ENCODE data around the gene MRPL36.
A peak's percentile ranks its signal among the peaks of the same experiment; 100 is the strongest.
"Not testable (repeated sequence)": the region's sequence is repeated elsewhere in the genome, so short reads cannot be mapped to it uniquely, and the experiment has no call there.

The MRPL36 gene

DNA sequence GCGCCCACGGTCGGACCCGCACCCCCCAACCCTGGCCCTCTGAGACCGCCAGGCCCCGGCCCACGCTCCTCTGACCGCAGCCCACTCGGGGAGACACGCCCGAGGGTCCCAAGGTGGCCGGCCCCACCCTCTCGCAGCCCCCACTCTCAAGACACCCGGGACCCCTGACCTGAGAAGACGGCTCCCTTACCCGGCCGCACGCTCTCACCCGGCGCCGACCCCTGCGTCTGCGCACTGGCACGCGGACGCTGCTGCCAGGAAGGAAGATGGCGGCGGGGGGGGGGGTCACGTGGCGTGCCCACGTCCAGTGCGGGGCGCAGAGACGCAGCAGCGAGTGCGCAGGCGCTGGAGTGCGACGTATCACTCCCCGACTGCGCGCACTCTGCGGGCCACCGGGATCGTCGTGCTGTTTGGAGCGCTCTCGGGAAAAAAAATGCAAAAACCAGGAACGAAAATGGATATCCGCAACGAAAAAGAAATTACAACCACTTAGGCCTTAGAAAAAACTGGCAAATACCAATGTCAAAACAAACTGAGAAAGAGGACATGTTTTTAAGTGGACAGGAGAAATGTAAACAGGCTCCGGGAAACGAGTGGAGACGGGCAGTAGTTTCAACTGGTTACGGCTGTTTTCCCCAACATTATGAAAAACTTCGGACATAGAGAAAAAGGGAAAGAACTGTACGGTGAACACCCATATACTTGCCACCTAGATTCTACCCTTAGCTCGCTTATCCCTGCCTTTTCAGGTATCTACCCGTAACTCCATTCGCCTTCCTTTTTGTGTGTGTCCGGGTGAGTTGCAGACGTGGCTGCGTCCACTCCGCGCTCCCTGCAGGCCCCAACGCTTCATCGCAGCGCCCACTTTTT lies at the start of gene MRPL36:
MRPL36 (minus strand) TSS at position 236 of the 870 bp plus-strand sequence. CDS start 902 bp downstream, outside the sequence.
- peak; percentile 84 for DNase-seq

DNA sequence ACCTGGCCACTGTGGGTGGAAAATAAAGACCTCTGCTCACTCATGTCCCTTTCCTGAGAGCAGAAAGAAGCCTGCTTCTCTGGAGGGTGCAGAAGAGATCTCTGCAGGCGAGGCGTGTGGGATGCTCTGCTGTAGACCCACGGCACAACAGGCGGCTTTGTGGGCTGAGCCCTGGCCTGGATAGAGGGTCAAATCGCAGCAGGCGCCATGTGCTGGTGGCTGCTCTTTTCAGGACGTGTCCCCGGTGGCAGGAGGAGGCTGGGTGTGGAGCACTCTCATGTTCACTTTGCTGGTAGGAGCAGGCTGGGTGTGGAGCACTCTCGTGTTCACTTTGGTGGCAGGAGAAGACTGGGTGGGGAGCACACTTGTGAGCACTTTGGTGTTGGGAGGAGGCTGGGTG lies 48.0 kb upstream of the MRPL36 start:
- DNase-seq: no peak

DNA sequence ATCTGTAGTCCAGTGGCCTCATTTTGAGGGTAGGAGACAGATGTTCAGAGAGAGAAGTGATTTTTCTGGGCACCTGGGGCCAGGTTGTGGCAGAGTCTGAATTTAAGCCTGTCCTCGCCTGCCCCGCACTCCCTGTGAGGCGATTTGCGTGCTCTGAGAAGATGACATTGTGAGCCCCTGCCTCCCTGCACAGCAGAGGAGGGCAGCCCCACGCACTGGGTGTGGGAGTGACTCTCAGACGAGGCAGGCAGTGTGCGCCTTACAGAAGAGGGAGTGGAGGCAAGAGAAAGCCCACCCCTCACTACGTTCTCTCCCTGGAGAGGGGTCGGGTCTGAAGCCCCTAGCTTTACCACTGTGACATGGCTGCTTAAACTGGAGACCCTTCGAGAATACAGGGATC lies 47.4 kb upstream of the MRPL36 start:
- no peak for DNase-seq

DNA sequence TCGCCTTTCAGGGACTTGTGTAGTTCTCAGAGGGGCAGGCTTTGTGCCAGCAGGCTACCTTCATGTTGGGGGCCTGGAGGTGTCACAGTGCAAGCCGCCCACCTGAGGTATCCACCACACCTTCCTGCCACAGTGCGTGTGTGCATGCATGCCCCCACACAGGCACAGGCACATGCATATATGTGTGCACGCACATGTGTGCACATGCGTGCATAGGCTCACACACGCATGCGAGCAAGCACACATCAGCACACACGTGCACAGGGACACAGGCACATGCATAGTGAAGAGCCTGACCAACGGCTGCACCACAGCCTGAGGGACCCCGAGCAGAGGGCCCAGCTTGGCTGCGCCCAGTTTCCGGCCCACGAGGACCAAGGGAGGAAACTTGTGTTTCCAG lies 46.9 kb upstream of the MRPL36 start:
- no peak for DNase-seq

DNA sequence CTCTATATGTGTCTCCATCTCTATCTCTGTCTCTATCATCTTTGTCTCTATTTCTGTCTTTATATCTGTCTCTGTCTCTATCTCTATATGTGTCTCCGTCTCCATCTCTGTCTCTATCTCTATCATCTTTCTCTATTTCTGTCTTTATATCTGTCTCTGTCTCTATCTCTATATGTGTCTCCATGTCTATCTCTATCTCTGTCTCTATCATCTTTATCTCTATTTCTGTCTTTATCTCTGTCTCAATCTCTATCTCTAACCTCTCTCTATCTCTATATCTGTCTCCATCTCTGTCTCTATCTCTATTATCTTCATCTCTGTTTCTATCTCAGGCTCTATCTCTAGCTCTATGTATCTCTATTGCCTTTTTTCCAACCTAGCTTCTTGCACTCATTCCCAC lies 46.1 kb upstream of the MRPL36 start:
- no peak for DNase-seq

DNA sequence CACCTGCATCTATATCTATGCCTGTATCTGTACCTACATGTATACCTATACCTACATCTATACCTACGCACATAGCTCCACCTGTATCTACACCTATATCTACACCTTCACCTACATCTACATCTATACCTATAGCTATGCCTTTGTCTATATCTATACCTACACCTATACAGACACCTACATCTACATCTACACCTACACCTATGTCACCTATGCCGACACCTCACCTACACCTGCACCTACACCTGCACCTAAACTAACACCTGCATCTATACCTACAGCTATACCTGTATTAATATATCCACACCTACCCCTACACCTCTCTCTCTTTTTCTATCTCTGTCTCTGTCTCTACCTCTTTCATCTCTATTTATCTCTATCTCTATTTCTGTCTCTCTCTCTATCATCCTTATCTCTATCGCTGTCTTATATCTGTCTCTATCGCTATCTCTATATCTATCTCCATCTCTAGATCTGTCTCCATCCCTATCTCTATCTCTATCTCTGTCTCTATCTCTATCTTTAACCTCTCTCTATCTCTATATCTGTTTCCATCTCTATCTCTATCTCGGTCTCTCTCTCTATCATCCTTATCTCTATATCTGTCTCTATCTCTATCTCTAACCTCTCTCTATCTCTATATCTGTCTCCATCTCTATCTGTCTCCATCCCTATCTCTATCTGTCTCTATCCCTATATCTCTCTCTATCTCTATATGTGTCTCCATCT lies 45.2 kb upstream of the MRPL36 start:
- DNase-seq: no peak

DNA sequence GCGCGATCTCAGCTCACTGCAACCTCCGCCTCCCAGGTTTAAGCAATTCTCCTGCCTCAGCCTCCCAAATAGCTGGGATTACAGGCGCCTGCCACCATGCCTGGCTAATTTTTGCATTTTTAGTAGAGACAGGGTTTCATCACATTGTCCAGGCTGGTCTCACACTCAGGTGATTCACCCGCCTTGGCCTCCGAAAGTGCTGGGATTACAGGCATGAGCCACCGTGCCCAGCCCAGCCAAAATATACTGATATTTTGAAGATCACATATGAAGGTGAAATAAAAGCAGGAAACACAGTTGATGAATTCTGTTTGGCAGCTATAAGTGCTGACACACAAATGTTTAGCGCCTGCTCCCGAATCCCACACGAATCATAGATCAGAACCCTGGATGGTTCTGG lies 44.1 kb upstream of the MRPL36 start:
- DNase-seq: not testable (repeated sequence)

DNA sequence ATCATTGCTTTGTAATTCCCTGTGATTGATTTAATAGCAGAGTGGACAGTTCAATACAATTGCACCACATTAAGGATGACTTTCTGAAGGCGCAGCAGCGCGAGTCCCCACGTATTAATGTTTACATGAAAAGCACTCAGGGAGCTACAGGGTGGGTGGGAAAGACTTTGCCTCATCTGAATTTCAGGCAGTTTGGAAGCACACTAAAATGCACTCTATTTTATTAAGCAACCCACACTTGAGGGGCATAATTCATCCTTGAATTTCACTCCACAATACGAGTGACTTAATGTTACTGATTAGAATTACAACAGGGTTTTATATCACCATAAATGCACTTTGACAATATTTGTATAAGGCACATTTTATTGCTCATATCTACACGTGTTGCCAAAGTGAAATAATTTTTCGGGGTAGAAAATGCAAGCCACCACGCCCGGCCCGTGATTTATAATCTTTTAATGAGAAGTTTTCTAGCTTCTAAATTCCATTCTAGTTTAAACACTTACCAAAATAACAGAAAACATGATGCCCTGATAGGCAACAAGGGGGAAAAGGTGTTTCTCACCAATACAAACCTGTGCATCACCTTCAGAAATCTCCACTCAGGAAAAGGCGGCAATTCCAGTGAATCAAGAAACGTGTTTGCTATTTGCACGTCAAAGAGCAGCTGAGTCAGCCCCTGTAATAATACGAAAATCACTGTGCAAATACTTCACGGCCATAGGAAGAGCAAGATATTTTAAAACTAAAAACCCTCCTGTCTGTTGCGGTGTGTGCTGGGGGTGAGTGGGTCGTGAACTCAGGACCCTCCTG lies 42.6 kb upstream of the MRPL36 start:
- no peak for DNase-seq

DNA sequence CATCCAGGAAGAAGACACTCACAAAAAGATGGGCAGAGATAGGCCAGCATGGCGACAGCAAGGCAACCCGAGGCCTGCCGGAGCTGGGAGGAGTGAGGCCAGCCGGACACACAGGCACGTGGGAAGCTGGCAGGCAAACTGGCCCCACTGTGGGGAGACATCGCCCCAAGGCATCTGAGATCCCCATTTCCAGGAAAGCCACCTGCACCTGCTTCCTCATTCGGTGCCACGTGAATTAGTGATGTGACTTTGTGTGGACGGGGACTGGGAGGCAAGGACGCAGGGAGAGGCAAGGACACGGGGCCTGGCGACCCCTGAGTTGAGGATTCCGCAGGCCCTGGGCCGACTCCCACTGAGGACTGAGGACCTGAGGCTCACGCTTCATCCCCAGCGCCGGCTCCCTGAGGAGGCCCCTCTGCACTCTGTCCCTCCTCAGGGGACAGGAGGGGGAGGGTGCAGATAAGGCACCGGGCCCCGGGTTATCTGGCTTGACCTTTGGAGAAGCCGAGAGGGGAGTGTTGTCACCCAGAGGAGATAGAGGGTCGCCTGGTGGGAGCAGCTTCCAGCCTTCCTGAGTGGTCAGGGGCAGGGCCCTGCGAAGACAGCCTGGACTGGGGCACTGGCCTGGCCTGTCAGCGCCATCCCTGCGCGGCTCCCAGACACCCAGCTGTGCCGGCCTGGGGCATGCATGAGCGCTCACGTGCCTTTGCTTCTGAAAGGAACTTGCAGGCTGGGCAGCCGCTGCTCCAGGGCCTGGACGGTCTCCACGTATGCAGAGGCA lies 41.3 kb upstream of the MRPL36 start:
- DNase-seq: no peak

DNA sequence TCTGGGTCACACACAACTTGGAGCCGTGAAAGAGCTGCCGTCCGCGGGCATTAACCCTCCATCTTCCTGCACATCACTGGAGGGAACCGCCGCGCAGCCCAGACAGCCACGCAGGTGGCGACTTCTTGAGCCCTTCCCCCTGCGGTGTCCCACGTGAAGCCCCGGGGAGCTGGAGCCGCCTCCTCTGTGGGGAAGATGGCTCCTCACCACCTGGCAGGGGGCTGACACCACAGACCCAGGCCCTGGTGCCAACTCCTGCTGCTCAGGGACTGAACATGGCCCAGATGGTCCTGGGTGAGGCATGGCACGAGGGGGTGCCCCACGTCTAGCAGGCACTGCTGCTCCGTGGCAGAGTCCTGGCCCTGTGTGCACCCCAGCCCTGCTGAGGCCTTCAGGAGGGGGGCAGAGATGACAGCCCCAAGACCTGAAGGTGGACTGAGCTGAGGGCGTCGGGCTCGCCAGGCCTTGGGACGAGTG lies 40.5 kb upstream of the MRPL36 start:
- no peak for DNase-seq

DNA sequence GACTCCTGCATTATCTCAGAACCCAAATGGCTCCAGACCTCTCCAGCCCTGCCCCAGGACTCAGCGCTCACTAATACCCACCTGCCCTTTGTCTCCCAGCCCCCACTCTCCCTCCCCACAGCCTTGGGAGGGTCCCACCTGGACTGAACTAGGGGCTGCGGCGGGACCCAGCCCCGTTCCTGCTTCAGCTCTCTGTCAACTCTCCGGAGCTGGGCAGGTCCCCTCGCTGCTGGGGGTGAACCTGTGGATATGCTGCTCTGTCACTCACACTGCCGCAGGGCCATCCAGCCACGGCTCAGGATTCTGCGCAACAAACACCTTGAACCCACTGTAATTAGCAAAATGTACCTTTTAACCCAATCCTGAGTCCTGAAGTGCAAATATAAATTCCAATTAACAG lies 38.4 kb upstream of the MRPL36 start:
- no peak for DNase-seq

DNA sequence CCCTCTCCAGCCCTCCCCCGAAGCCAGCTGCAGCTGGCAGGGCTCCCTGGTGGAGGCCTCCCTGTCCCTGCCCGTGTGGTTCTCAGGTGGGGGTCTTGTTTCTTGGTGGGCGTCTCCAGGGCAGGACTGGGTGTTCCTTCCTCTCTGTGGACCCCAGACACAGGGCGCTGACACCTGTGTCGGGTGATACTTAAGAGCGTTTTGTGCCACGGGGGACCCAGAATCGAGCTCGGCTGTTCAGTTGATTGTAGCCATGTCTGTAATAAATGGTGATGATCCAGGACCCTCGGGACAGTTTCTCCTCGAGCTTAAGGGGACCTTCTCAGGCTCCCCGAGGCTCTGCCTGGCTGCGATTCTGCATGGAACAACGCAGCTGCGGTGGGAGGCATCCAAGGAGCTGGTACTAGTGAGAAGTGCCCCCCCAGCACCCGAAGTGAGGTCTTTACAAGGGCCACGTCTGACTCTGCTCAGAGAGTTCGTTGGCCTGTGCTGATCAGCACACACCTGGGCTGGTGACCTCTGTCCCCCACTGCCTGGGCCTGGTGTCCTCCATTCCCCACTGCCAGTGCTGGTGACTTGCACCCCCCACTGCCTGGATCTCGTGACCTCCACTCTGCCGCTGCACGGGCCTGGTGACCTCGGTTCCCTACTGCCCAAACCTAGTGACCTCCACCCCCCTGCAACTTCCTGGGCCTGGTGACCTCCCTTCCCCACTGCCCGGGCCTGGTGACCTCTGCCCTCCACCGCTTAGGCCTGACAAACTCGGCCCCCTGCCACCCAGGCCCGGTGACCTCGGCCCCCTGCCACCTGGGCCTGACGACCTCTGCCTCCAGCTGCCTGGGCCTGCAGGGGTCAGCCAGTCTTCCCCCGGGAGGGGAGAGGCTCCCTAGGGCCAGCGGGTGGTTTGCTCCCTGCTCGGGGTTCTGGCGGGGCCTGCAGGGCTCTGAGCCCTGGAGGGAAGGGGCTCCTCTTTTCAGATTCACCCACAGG lies 37.5 kb upstream of the MRPL36 start:
- no peak for DNase-seq

DNA sequence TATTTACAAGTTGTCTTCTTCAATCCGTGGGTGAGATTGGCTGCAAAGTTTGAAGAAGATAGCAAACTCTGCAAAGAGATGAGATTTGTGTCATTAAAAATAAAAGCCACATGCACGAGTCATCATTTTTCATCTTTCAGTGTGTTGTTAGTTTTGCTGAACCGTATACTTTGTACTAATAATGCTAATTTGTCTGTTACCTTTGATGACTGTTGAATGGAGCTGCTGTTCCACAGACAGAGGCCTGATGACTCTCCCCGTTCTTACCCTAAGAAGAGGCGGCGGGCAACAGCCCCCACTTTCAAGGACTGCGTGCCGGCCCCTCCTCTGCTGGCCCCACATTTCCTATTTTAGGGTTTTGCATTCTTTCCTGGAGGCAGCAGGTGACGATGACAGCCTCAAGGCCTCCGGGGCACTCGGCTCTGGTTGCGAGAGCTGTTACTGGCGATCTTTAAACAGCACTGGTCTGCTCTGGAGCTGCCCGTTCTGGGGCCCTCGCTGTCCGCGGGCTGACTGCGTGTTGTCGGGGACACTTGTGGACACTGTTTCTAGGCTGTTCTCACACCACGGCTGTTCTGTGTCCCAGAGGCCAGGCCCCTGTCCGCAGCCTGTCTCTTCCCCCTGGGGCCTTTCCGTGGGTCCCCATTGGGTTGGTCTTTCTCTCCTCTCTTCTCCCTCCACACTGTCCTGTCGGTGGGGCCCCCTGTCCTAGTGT lies 36.7 kb upstream of the MRPL36 start:
- no peak for DNase-seq

DNA sequence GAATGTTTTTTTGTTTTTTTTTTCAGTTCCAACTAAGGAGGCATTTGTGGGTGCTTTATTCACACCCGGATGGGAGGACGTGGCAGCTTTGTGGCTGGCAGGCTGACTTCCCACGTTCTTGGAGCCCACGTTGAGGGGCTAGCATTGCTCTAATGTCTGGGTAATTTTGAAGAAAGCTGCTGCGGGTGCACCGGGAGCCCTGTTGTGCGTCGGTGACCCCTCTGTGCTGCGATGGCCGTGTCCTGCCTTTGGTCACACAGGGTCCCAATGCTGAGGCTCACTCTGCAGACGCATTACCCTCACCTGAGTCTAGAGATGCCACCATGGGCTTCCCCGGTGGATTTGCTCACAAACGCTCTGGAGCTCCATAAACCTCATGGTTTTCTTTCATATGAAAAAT lies 35.8 kb upstream of the MRPL36 start:
- DNase-seq: no peak

DNA sequence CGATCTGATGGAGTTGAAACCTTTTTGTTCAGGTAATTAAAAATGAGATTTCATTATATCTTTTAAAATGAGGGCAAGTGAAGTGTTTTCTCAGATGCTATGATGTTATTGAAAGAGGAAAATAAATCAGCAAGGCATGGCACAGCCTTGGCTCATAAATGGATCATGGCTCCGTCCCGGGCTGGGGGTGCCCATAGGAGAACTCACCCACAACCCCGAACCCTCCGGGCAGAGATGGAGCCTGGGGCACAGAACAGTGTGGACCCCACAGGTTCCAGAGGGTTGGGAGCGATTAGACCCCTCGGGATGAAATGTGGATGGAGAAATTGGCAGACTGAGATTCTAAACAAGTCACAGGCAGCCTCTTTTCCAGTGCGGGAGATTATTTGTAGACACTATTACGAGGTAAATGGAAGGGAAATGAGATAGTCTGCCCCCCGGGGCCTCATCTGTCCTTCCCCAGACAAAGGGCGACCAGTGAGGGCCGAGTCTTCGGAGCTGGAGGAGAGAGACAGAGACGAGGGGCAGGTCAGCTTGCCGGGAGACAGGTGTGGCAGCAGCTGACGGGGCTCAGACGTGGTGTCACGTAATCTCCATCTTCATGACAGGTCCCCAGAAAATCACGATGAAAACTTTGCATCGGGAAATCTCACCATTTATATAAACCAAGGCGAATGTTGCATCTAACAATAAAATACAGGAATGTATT lies 35.2 kb upstream of the MRPL36 start:
- DNase-seq: no peak

DNA sequence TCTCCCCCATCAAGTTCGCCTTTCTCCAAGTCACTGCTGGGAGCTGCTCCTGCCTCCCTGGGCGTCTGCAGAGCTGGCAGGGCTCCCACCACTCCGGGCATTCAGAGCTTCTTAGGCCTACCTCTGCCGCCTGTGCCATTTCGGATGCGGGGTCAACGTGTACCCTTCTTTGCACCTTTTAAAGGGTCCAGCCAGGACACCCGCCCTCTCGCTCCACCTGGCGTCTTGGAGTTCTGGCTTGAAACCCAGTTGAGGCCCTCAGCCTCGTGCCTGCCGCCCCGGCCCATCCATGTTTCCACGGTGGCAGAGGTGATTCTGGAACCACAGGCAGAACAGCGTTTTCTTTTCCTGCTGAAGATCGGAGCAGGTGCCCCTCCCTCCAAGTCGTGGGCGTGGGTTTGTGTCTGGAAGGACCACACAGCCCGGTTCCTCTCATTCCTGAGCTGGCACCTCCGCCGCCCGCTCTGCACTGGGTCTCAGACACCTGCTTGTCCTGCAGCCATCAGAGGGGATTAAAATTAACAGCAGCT lies 34.5 kb upstream of the MRPL36 start:
- no peak for DNase-seq

DNA sequence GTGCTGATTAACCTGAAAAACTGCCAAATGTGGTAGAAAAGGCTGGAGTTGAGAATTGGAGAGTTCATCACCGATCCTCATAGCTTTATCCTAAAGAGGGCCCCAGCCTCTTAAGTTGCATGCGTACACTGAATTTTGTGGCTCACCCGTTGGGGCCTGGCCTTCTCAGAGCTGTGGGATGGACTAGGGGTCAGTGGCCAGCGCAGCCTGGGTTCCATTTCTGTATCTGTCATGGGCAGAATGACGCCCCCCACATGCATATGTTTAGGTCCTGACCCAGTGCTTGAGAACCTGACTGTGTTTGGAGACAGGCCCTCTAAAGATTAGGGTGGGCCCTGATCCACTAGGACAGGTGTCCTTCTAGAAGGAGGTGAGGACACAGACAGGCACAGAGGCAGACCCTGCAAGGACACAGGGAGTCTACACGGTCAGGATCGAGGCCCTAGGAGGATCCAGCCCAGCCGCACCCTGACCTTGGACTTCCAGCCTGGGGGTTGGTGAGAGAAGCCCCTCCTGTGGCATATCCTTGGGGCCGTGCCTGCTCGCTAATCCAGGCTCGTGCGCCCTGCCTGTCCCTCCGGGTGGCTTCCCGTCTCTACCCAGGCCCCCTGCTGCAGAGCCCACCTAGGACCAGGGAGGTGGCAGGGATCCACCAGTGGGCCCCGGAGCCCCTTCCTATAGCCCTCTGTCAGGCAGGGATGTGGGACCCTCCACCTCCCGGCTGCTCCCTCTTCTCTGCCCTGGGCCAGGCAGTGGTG lies 33.8 kb upstream of the MRPL36 start:
- DNase-seq: no peak

DNA sequence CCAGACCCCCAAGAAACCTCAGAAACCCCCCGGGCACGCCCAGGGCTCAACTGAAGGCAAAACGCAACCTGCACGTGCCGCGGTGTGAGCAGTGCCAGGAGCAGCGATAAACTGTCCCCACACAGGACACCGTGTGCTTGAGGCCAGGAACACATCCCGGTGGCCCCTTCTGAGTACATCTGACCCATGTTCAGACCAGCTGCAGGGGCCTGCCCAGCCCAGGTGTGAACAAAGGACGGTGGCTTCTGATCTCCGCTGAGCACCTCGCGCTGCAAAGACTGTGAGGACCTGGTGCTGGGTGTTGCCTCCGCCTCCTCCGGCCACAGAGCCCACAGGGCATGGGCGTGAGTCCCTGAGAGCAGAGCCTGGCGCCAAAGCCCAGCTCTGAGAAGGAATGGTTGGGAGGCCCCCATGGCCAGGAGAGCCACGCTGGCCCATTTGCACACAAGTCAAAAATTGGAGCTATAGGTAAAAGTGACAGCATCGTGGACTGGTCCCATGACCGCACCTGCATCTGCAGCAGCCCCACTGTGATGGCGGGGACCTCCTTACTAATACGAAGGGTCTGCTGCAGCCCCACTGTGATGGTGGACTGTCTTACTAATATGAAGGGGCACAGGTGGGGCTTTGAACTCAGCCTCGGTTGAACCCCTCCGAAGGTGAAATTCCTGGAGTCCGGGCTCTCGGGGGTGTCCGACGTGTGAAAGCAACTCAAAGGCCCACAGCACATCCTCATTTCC lies 33.0 kb upstream of the MRPL36 start:
- DNase-seq: no peak

Measured in cortex of kidney (tissue), 1 donor.